CD14-positive monocyte (primary cell): ENCODE data around the gene ZEB1. TPM values are rescaled to one million over a fixed set of nuclear protein-coding genes. Genes with fewer than 3 reads are reported as not detected.

Source experiments
- DNase-seq, 3 donors: peaks; one replicate each; pipeline ENCODE4 v3.0.0-alpha.2; 2011 to 2022
- H2AFZ ChIP-seq: 2 replicates; pipeline ENCODE4 v1.6.0; 2012; ENCODE audit warnings: mild to moderate bottlenecking, low read depth, low read length, inconsistent platforms; ENCODE audit not compliant: insufficient read depth, poor library complexity, severe bottlenecking
- H3K27ac ChIP-seq, 2 donors: 1 replicate in 1 of 2; 2 replicates in 1 of 2; pipeline ENCODE4 v1.5.1; 2012 to 2013; ENCODE audit warnings: low read length in 2 of 2, control low read depth in 1 of 2, inconsistent platforms in 1 of 2, low read depth in 1 of 2, mild to moderate bottlenecking in 1 of 2
- H3K27me3 ChIP-seq, 2 donors: one replicate each; pipeline versions ENCODE4 v1.6.0 to v1.6.1; 2011 to 2013; ENCODE audit warnings: low read length in 2 of 2; ENCODE audit not compliant: control insufficient read depth in 2 of 2, insufficient read depth in 2 of 2
- H3K36me3 ChIP-seq, 2 donors: replicated peaks in 1 of 2; 1 replicate in 1 of 2; 2 replicates in 1 of 2; pipeline versions ENCODE4 v1.5.1 to v1.6.1; 2012 to 2013; ENCODE audit warnings: low read length in 2 of 2, control low read depth in 1 of 2, inconsistent platforms in 1 of 2, mild to moderate bottlenecking in 1 of 2; ENCODE audit not compliant: insufficient read depth in 2 of 2, control insufficient read depth in 1 of 2
- H3K4me1 ChIP-seq, 2 donors: 1 replicate in 1 of 2; 2 replicates in 1 of 2; pipeline versions ENCODE4 v1.5.1 to v1.6.1; 2012 to 2013; ENCODE audit warnings: low read length in 2 of 2, control low read depth in 1 of 2, inconsistent platforms in 1 of 2, mild to moderate bottlenecking in 1 of 2, moderate library complexity in 1 of 2; ENCODE audit not compliant: insufficient read depth in 2 of 2, control insufficient read depth in 1 of 2
- H3K4me2 ChIP-seq: replicated peaks from 2 replicates; pipeline ENCODE3; 2012; ENCODE audit warnings: low read length, moderate library complexity, mild to moderate bottlenecking; ENCODE audit not compliant: poor library complexity, severe bottlenecking; ENCODE audit errors: extremely low read depth
- H3K4me3 ChIP-seq, 3 experiments: fragments of 200-600 bp in 1 of 3; sonication (generic) in 1 of 3; replicated peaks in 1 of 3; 1 replicate in 2 of 3; 2 replicates in 1 of 3; pipeline ENCODE4 v1.5.1; 2011 to 2013; ENCODE audit warnings: low read length in 3 of 3, mild to moderate bottlenecking in 3 of 3, control low read depth in 2 of 3, low read depth in 2 of 3, inconsistent platforms in 1 of 3, moderate library complexity in 1 of 3
- H3K79me2 ChIP-seq: 2 replicates; pipeline ENCODE4 v1.6.0; 2012; ENCODE audit warnings: mild to moderate bottlenecking, control low read depth, inconsistent platforms, low read length, moderate library complexity; ENCODE audit not compliant: insufficient read depth
- H3K9ac ChIP-seq: 2 replicates; pipeline ENCODE4 v1.6.0; 2017; ENCODE audit warnings: low read length, mild to moderate bottlenecking; ENCODE audit not compliant: insufficient read depth, poor library complexity, severe bottlenecking
- H3K9me3 ChIP-seq, 2 donors: replicated peaks in 1 of 2; 1 replicate in 1 of 2; 2 replicates in 1 of 2; pipeline versions ENCODE4 v1.5.1 to v1.6.1; 2012 to 2013; ENCODE audit warnings: low read length in 2 of 2, control low read depth in 1 of 2; ENCODE audit not compliant: control insufficient read depth in 1 of 2, insufficient read depth in 1 of 2
- H4K20me1 ChIP-seq: 2 replicates; pipeline ENCODE4 v1.6.0; 2012; ENCODE audit warnings: mild to moderate bottlenecking, low read length, control low read depth, moderate library complexity; ENCODE audit not compliant: insufficient read depth
- H3K27ac Mint-ChIP-seq, 7 donors: one replicate each; pipeline ENCODE4 v1.8.0; 2020; ENCODE audit warnings: mild to moderate bottlenecking in 7 of 7, mixed read lengths in 7 of 7, moderate library complexity in 6 of 7, inconsistent platforms in 2 of 7
- H3K27me3 Mint-ChIP-seq, 3 donors: one replicate each; pipeline ENCODE4 v1.8.0; 2021 to 2022; ENCODE audit warnings: low read depth in 3 of 3, mild to moderate bottlenecking in 3 of 3, mixed read lengths in 3 of 3, moderate library complexity in 3 of 3, inconsistent platforms in 1 of 3
- H3K36me3 Mint-ChIP-seq, 2 donors: one replicate each; pipeline ENCODE4 v1.8.0; 2020; ENCODE audit warnings: mixed read lengths in 2 of 2, inconsistent platforms in 1 of 2, mild to moderate bottlenecking in 1 of 2
- H3K4me1 Mint-ChIP-seq: one replicate; pipeline ENCODE4 v1.8.0; 2020; ENCODE audit warnings: mild to moderate bottlenecking, mixed read lengths
- H3K4me3 Mint-ChIP-seq, 2 donors: one replicate each; pipeline ENCODE4 v1.8.0; 2020; ENCODE audit warnings: mild to moderate bottlenecking in 2 of 2, mixed read lengths in 2 of 2, moderate library complexity in 1 of 2
- H3K9me3 Mint-ChIP-seq, 7 donors: one replicate each; pipeline ENCODE4 v1.8.0; 2020 to 2022; ENCODE audit warnings: mixed read lengths in 7 of 7, mild to moderate bottlenecking in 6 of 7, moderate library complexity in 6 of 7, inconsistent platforms in 2 of 7
- WGBS: methylation state at CpG from one replicate; pipeline ENCODE4 v1.1.5; 2013; ENCODE audit warnings: missing lambda C conversion rate; ENCODE audit not compliant: insufficient coverage; 5-methylcytosine and 5-hydroxymethylcytosine counted together
- intact Hi-C, 2 donors: fragments of 100-400 bp; cut with micrococcal nuclease; formaldehyde crosslinking; loops; one replicate each; pipeline versions ENCODE4 v1.15.0 to v1.15.1; 2023
- polyA plus RNA-seq, 3 donors: library from polyadenylated mRNA; depleted of rRNA in 1 of 3; unstranded in 2 of 3; stranded (reverse) in 1 of 3; fragments of 300-500 nt in 2 of 3; fragments of >200 nt in 1 of 3; fragmentation: Illumina TruSeq in 2 of 3; gene quantifications; 1 replicate in 2 of 3; 2 replicates in 1 of 3; pipeline ENCODE4 v1.2.3, GENCODE V29; 2012 to 2021
- TF ChIP-seq, protein P1 (sequence below): fragments of 200-600 bp; IDR thresholded peaks from one replicate; pipeline ENCODE4 v1.8.0; 2022; ENCODE audit warnings: antibody characterized with exemption, mild to moderate bottlenecking

The ZEB1 gene
- polyA plus RNA-seq, 3 donors: 0.13 to 0.20 TPM; not detected in 1

DNA sequence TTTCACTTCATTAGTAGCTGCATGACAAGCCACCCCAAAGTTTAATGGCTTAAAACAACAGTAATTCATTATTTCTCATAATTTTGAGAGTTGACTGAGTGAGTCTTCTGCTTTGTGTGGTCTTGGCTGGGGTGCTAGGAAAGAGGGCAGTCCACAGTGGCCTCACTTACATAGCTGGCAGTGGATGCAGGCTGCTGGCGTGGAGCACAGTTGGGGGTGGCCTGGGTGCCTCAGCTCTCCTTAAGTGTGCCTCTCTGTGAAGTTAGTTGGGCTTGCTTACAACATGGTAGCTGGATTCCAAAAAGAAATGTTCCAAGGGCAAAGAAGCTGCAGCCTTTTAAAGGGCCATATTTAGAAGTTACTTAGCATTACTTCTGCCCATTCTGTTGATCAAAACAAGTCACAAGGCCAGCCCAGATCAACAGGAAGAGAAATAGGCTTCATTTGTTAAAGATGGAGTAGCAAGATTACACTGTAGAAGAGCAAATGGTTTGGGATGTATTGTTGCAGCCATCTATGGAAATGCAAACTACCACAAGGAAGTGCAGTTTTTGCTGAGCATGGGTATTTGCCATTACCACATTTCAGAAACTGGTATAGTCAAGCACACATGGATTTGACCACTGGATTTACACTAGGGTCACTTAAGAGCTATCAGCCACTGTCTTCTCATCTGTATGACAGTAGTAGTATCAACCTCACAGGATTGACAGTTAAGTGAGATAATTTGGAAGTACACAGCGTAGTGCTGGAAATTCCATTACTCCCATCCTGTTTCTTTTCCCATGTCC lies 33.6 kb downstream of the ZEB1 start:
- DNase-seq: no peak
- no peak overlapping the region for H3K4me3 Mint-ChIP-seq
- H3K79me2 ChIP-seq: no peaks in the 10 kb centered on the region
- H3K4me1 Mint-ChIP-seq: peaks cover 4% of the 10 kb centered on the region
- no peak overlapping the region for H3K4me2 ChIP-seq
- H3K27ac ChIP-seq: no peak overlapping the region
- H3K9me3 ChIP-seq: no peaks in the 10 kb centered on the region
- no peaks in the 10 kb centered on the region for H4K20me1 ChIP-seq
- intact Hi-C loops: no loop called here
- no peak overlapping the region for H3K27ac Mint-ChIP-seq
- TF ChIP-seq, protein P1, sequence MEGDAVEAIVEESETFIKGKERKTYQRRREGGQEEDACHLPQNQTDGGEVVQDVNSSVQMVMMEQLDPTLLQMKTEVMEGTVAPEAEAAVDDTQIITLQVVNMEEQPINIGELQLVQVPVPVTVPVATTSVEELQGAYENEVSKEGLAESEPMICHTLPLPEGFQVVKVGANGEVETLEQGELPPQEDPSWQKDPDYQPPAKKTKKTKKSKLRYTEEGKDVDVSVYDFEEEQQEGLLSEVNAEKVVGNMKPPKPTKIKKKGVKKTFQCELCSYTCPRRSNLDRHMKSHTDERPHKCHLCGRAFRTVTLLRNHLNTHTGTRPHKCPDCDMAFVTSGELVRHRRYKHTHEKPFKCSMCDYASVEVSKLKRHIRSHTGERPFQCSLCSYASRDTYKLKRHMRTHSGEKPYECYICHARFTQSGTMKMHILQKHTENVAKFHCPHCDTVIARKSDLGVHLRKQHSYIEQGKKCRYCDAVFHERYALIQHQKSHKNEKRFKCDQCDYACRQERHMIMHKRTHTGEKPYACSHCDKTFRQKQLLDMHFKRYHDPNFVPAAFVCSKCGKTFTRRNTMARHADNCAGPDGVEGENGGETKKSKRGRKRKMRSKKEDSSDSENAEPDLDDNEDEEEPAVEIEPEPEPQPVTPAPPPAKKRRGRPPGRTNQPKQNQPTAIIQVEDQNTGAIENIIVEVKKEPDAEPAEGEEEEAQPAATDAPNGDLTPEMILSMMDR: no peak
- no peaks in the 10 kb centered on the region for H3K4me1 ChIP-seq
- H3K27me3 Mint-ChIP-seq: no peaks in the 10 kb centered on the region
- no peaks in the 10 kb centered on the region for H3K36me3 ChIP-seq
- no peak overlapping the region for H2AFZ ChIP-seq
- WGBS: no CpG with 5 or more reads among the region's 2 CpGs
- H3K27me3 ChIP-seq: no peaks in the 10 kb centered on the region
- H3K36me3 Mint-ChIP-seq: no peaks in the 10 kb centered on the region
- H3K4me3 ChIP-seq: no peak overlapping the region
- H3K9me3 Mint-ChIP-seq: no peaks in the 10 kb centered on the region
- H3K9ac ChIP-seq: no peak overlapping the region

DNA sequence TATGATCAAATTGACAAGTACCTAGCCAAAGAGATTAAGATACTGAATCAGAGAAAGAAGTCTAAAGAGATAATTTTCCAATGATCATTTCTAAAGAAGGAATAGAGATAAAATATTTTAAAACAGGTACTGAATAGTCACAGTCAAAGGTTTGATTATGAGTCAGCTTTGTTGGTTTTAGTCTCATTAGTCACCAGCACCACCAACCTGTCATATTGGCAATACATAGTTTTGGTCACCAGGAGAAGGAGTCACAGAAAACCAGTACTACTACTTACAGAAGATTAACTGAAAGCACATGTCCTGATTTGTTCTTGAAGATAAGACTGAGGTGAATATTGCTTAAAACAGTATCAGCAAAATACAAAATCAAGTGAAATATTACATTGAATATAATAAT lies 34.6 kb downstream of the ZEB1 start:
- H3K9me3 ChIP-seq: no peaks in the 10 kb centered on the region
- intact Hi-C loops: no loop called here
- H3K36me3 ChIP-seq: no peaks in the 10 kb centered on the region
- no peaks in the 10 kb centered on the region for H3K27me3 Mint-ChIP-seq
- H3K4me3 ChIP-seq: no peak overlapping the region
- H4K20me1 ChIP-seq: no peaks in the 10 kb centered on the region
- peak in 1 of 3 donors; percentile 5 for DNase-seq
- H3K27me3 ChIP-seq: no peaks in the 10 kb centered on the region
- H3K36me3 Mint-ChIP-seq: no peaks in the 10 kb centered on the region
- no peak overlapping the region for H3K27ac Mint-ChIP-seq
- H3K4me1 Mint-ChIP-seq: peaks cover 4% of the 10 kb centered on the region
- no peak overlapping the region for H3K27ac ChIP-seq
- no peak overlapping the region for H3K4me3 Mint-ChIP-seq
- H3K9me3 Mint-ChIP-seq: no peaks in the 10 kb centered on the region
- no peak overlapping the region for H3K9ac ChIP-seq
- no peak overlapping the region for H3K4me2 ChIP-seq
- TF ChIP-seq, protein P1: no peak
- no peak overlapping the region for H2AFZ ChIP-seq
- no peaks in the 10 kb centered on the region for H3K4me1 ChIP-seq
- H3K79me2 ChIP-seq: no peaks in the 10 kb centered on the region
